GM18951 (cell line): ENCODE data around the gene RPL27A.

Source experiments
- POLR2A ChIP-seq: IDR thresholded peaks from 4 replicates; pipeline ENCODE4 v1.6.1; 2011; ENCODE audit warnings: mild to moderate bottlenecking; ENCODE audit not compliant: insufficient read length, insufficient read depth; ENCODE audit errors: extremely low read depth
- in situ Hi-C: fragments of 300-500 bp; cut with MboI; formaldehyde crosslinking; loops from one replicate; pipeline ENCODE4 v1.12.0; 2022; ENCODE audit warnings: low sequenced_read_pairs, mixed read lengths, inconsistent platforms; ENCODE audit not compliant: unreplicated experiment

The RPL27A gene

DNA sequence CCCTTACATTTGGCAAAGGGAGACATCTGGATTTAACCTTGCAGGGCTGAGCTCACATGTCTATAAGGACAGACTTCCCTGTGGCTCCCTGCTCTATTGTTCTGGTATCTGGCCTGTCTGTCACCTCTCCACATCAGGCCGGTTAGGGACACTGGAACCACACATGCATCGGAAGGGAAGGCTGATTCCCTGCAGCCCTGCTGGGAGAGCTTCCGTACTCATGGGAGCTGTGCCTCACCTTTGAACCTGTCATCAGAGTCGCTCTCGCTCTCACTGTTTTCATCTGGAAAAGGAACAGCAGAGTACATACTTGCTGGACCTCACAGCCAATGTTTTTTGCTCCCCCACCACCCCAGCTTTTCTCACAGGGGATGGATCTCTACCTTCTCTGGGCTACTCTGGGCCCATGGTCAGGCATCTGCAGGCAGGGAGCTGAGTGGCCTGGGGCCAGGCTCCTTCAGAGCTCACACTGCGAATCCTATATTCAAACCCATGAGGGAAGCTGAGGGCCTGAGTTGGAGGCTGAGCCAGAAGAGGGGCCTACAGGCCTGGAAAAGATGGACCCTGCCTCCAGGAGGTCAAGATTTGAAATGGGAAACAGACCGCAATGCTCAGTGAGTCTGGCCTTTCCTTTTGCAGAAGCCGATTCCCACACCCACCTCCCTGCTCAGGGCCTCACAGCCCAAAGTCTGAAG lies 31.3 kb downstream of the RPL27A start:
- TF ChIP-seq POLR2A = no peak
- in situ Hi-C loops = no loop called here

DNA sequence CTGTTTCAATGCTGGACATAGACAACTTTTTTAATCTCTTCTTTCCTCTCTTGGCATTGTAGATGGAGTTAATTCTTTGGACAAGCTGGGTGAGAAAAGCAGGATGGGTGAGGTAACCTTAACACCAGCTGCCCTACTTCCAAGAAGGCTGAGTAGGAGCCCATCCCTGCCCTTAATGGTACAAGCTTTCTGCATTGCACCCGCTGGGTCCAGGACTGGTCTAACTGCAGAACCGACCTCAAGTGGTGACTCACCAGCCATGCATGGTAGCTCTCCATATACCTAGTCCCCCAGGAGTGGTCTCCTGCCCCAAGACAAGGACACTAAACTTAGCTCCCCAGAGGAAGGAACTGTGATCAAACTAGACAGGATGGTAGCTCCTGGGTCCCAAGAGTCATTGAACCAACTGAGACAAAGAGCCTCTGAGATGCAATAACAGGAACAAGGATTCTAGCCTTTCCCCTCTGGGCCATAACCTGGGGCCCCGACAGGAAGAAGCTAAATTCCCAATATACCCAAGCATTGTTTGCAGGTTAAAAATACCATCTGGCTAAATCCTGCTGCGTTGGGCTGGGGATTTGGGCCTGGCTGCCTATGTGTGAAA lies 32.1 kb downstream of the RPL27A start:
- no peak for TF ChIP-seq POLR2A
- in situ Hi-C loops = no loop called here

- no peak for TF ChIP-seq POLR2A
- in situ Hi-C loops = no loop called here
Measured at GRCh38 chr11:8715501-8715900, 32.9 kb downstream of the RPL27A start.

- in situ Hi-C loops = no loop called here
- no peak for TF ChIP-seq POLR2A
Measured at GRCh38 chr11:8717544-8717875, 34.9 kb downstream of the RPL27A start.

DNA sequence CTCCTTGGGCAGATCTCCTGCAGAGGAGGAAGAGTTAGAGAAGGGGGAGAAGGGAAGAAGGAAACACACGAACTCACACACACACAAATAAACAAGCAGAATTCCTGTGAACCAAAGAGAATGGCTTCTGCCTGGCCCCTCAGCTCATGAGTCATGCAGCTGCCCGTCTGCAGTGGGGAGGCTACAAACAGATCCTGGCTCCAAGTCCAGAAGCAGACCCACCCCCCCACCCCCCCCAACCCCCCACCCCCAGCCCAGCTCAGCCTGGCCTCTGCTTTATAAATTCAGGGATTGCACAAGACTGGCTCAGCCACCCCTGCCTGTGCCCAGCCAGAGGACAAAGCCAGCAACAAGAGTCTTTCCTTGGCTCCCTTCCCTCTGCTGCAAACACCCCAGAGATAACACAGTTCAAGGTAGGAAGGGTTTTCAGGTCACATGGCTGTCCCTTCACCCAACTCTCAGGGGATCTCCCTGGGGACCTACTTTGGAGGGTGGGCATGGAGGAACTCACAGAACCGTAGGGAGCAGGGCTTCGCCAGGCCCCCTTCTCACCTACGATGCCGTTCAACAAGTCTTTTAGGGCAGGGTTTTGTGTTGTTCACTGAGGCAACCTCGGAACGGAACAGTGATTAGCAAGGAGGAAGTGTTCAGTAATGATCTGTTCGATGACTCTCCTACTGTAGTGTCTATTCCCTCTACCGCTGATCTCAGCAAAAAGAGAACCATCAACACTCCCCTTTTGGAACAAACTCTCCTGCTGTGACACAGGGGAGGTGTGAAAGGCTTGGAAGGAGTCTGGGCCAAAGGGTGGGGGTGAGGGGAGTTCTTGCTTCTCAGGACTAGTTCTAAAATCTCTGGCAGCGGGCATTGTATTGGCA lies 35.5 kb downstream of the RPL27A start:
- in situ Hi-C loops = no loop called here
- TF ChIP-seq POLR2A = no peak

DNA sequence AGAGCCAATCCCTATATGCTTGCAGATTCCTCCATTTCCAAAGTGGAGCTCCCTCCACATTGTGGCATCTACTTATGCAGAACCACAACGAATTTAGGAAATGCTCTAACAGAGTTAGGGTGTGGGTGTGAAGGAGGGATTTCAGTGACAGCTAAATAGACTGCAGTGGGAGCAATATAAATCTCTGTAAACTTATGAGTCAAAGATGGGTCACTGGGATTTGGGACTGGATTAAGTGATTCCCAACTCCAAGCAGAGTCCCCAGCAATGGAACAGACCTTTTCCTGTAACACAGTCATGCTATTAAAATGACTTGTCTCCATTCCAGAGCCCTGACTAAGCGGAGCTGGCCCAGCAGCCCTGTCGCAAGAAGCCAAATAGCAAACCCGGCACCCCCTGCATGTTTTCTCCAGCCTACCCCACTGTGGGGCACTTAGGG lies 36.6 kb downstream of the RPL27A start:
- in situ Hi-C loops = no loop called here
- TF ChIP-seq POLR2A = no peak

- no peak for TF ChIP-seq POLR2A
- in situ Hi-C loops = no loop called here
Measured at GRCh38 chr11:8719721-8720120, 37.1 kb downstream of the RPL27A start.

GRCh38 chr11:8720352-8720751 lies 37.8 kb downstream of the RPL27A start:
- in situ Hi-C loops = no loop called here
- TF ChIP-seq POLR2A = no peak

- in situ Hi-C loops = no loop called here
Measured at GRCh38 chr11:8720868-8721608, 38.4 kb downstream of the RPL27A start.

GRCh38 chr11:8721609-8722500 lies 39.3 kb downstream of the RPL27A start:
- TF ChIP-seq POLR2A = no peak
- in situ Hi-C loops = no loop called here

More at GRCh38 chr11:8720868-8721608, 38.4 kb downstream of the RPL27A start:
- no peak for TF ChIP-seq POLR2A

DNA sequence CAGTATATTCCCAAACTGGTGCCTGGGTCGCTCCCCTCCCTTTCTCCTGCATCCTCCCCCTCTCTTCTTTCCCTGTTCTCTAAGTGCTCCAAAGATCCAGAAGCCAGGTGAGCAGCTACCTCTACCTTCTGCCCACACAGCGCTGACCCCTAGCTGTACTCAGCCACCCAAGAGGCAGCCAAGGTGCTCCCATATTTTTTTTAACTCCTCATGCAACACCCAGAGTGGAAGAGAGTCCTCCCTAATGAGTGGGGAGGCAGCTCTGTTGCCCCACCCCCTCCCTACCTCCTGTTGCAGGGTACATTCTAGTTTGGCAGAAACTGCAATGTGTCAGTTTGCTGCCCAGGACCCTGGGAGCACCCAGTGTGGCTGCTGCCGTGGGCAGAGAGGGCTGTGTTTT lies 40.2 kb downstream of the RPL27A start:
- in situ Hi-C loops = no loop called here
- TF ChIP-seq POLR2A = no peak

GRCh38 chr11:8723711-8724110 lies 41.1 kb downstream of the RPL27A start:
- in situ Hi-C loops = no loop called here
- no peak for TF ChIP-seq POLR2A
